Measurements from ENCODE around the gene CDKAL1. TPM values are rescaled to one million over a fixed set of nuclear protein-coding genes. Genes with fewer than 3 reads are reported as not detected.
"Not testable (repeated sequence)": the region's sequence is repeated elsewhere in the genome, so short reads cannot be mapped to it uniquely, and the experiment has no call there.

The CDKAL1 gene
- total and polyA plus RNA-seq, 8 donors = 3.4 to 36.7 (median 10.4) TPM

DNA sequence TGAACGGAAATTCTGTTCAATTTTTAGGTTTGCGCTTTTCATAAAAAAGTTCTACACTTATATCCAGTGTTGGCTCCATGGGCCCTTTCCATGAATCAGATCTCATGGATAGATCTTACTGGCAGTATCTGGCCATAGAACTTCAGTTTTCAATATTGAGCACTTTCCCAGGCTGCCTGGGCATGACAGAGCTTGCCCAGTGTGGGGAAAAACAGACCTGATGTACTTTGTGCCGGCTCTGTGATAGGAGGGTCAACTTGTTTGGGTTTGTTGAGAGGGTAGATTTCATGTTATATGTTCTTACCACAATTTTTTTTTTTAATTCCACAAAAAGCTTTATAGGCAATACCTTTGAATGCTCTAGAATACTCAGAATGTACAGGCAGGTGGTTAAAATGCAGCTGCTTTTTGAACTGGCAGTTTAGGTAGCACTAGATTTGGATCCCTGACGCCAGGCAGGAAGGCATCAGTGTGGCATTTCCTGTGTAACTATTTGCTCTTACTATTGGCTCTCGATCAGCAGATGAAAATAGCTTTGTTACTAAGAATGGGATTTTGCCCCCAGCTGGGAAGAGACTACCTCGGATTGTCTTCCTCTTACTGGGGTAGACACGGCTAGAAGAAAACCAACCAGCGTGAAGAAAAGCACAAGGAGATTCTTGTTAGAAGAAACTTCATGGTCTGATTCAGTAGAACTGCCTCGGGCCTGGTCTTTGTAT is 654.4 kb downstream of the CDKAL1 start:
- Histone ChIP-seq H3K27me3 (no peaks in the 10 kb centered on the region), H3K27ac (peak overlapping the region in 1 of 5 donors; percentile 14), H3K36me3 (no peaks in the 10 kb centered on the region), H3K4me1 (peaks cover 0 to 34% (median 10%) of the 10 kb centered on the region in 4 donors), H3K4me3 (no peak overlapping the region), H3K9me3 (no peaks in the 10 kb centered on the region)
- no peak for DNase-seq
- 50 to 62% (median 56%) methylated on average over 9 of the region's 9 CpGs for WGBS, 5 donors
- TF ChIP-seq CTCF (IDR thresholded peaks at IDR 0.05) (no peak), POLR2AphosphoS5 (IDR thresholded peaks at IDR 0.05) (no peak), EP300 (IDR thresholded peaks at IDR 0.05) (no peak), POLR2A (IDR thresholded peaks at IDR 0.05) (no peak)
- intact Hi-C loops (cut with DNase I; ENCODE audit: low total_unique reads) = no loop called here

GRCh38 chr6:21189759-21190158 is 655.5 kb downstream of the CDKAL1 start:
- TF ChIP-seq POLR2AphosphoS5 (IDR thresholded peaks at IDR 0.05) (no peak), EP300 (IDR thresholded peaks at IDR 0.05) (no peak), POLR2A (IDR thresholded peaks at IDR 0.05) (no peak), CTCF (IDR thresholded peaks at IDR 0.05) (no peak)
- Histone ChIP-seq H3K4me1 (peaks cover 0 to 34% (median 10%) of the 10 kb centered on the region in 4 donors), H3K4me3 (no peak overlapping the region), H3K27ac (no peak overlapping the region), H3K36me3 (no peaks in the 10 kb centered on the region), H3K27me3 (no peaks in the 10 kb centered on the region), H3K9me3 (no peaks in the 10 kb centered on the region)
- 80 to 92% (median 89%) methylated on average over 4 of the region's 4 CpGs for WGBS, 5 donors
- intact Hi-C loops (cut with DNase I; ENCODE audit: low total_unique reads) = no loop called here
- peak in 1 of 2 donors; percentile 31 for DNase-seq

GRCh38 chr6:21190701-21191100 is 656.4 kb downstream of the CDKAL1 start:
- WGBS, 5 donors = 22 to 43% (median 33%) methylated on average over 2 of the region's 2 CpGs
- Histone ChIP-seq H3K36me3 (no peaks in the 10 kb centered on the region), H3K27ac (peak overlapping the region in 4 of 5 donors; percentile 0 to 48 (median 21)), H3K4me3 (peak overlapping the region in 2 of 4 donors; percentile 12 to 28), H3K9me3 (no peaks in the 10 kb centered on the region), H3K27me3 (no peaks in the 10 kb centered on the region), H3K4me1 (peaks cover 0 to 36% (median 10%) of the 10 kb centered on the region in 4 donors)
- intact Hi-C loops (cut with DNase I; ENCODE audit: low total_unique reads) = no loop called here
- no peak for TF ChIP-seq POLR2A (IDR thresholded peaks at IDR 0.05)
- TF ChIP-seq EP300 (IDR thresholded peaks at IDR 0.05) = no peak
- no peak for TF ChIP-seq CTCF (IDR thresholded peaks at IDR 0.05)
- TF ChIP-seq POLR2AphosphoS5 (IDR thresholded peaks at IDR 0.05) = no peak
- DNase-seq = no peak

DNA sequence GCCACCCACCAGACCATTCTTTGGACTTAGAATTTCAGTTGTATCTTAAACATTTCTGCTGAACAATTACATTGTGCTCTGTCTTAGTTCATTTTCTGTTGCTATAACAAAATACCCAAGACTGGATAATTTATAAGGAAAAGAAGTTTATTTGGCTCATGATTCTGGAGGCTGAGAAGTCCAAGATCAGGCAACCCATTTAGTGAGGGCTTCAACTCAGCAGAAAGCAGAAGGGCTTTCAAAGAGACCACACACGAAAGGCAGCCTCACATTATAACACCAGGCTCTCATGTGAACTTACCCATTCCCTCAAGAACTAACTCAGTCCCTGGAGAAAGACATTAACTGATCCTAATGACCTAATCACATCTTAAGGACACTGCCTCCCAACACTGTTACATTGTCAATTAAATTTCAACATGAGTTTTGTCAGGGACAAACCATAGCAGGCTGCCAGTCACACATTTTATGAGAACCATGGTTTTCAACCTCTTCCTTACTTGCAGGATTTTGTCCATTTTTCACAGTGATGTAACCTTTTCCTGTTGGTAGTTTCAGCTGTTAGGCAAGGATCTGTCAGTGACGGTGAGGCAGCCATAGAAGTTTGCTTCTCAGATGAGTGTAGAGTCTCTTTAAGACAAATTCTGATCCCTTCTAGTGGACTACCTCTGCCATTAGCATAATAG is 659.7 kb downstream of the CDKAL1 start:
- Histone ChIP-seq H3K36me3 (no peaks in the 10 kb centered on the region), H3K27me3 (no peaks in the 10 kb centered on the region), H3K4me3 (no peak overlapping the region), H3K4me1 (peaks cover 0 to 26% (median 11%) of the 10 kb centered on the region in 4 donors), H3K9me3 (no peaks in the 10 kb centered on the region), H3K27ac (no peak overlapping the region)
- intact Hi-C loops (cut with DNase I; ENCODE audit: low total_unique reads) = no loop called here
- no peak for TF ChIP-seq POLR2A (IDR thresholded peaks at IDR 0.05)
- TF ChIP-seq EP300 (IDR thresholded peaks at IDR 0.05) = no peak
- no peak for TF ChIP-seq POLR2AphosphoS5 (IDR thresholded peaks at IDR 0.05)
- no peak for TF ChIP-seq CTCF (IDR thresholded peaks at IDR 0.05)
- WGBS, 5 donors = 82 to 96% (median 94%) methylated on average over 2 of the region's 2 CpGs
- no peak for DNase-seq

DNA sequence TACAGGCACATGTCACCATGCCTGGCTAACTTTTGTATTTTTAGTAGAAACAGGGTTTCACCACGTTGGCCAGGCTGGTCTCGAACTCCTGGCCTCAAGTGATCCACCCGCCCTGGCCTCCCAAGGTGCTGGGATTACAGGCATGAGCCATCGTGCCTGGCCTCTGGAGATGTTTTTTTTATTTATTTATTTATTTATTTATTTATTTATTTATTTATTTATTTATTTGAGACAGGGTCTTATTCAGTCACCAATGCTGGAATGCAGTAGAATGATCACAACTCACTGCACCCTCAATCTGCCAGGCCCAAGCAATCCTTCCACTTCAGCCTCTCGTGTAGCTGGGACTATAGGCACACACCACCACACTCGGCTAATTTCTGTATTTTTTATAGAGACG is 661.0 kb downstream of the CDKAL1 start:
- DNase-seq; H3K27me3 ChIP-seq; H3K36me3 ChIP-seq; H3K4me3 ChIP-seq; intact Hi-C loops (cut with DNase I; ENCODE audit: low total_unique reads); H3K9me3 ChIP-seq; H3K27ac ChIP-seq: not testable (repeated sequence)
- 89 to 98% (median 95%) methylated on average over 7 of the region's 7 CpGs for WGBS, 5 donors
- H3K4me1 ChIP-seq = peaks cover 0 to 26% (median 10%) of the 10 kb centered on the region in 4 donors
